ENCODE results near the gene VAPB.
A peak's percentile ranks its signal among the peaks of the same experiment; 100 is the strongest.

Gene VAPB

DNA sequence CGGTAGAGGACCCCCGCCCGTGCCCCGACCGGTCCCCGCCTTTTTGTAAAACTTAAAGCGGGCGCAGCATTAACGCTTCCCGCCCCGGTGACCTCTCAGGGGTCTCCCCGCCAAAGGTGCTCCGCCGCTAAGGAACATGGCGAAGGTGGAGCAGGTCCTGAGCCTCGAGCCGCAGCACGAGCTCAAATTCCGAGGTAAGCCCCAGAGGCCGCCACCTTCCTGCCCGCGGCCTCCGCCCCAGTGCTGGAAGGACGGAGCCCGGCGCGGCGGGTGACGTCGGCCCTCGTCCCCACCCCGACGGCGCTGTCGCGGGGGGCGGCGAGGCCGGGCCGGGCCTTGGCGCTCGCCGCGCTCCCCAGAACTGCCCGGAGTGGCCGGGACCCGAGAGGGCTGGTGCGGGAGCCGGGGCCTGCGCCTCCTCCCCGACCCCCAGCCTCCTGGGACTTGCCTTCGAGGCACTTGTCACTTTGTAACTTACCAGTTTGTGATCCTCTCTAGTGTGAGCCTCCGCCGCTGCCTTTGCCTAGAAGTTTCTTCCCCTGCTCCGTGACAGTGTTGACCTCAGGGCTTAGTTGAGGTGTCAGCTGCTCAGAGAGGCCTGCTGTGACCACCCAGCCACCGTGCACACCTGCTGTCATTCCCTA, 417 bp downstream of the VAPB start:
- peak overlapping the region; percentile 92 for H3K4me3 ChIP-seq (ENCODE audit: low read depth, low read length)
- DNase-seq (ENCODE audit: low read depth), result peak; percentile 70
- TF ChIP-seq, protein P1, sequence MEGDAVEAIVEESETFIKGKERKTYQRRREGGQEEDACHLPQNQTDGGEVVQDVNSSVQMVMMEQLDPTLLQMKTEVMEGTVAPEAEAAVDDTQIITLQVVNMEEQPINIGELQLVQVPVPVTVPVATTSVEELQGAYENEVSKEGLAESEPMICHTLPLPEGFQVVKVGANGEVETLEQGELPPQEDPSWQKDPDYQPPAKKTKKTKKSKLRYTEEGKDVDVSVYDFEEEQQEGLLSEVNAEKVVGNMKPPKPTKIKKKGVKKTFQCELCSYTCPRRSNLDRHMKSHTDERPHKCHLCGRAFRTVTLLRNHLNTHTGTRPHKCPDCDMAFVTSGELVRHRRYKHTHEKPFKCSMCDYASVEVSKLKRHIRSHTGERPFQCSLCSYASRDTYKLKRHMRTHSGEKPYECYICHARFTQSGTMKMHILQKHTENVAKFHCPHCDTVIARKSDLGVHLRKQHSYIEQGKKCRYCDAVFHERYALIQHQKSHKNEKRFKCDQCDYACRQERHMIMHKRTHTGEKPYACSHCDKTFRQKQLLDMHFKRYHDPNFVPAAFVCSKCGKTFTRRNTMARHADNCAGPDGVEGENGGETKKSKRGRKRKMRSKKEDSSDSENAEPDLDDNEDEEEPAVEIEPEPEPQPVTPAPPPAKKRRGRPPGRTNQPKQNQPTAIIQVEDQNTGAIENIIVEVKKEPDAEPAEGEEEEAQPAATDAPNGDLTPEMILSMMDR (IDR thresholded peaks at IDR 0.05; ENCODE audit: insufficient read depth, low read depth, low read length, missing control alignments), result no peak

DNA sequence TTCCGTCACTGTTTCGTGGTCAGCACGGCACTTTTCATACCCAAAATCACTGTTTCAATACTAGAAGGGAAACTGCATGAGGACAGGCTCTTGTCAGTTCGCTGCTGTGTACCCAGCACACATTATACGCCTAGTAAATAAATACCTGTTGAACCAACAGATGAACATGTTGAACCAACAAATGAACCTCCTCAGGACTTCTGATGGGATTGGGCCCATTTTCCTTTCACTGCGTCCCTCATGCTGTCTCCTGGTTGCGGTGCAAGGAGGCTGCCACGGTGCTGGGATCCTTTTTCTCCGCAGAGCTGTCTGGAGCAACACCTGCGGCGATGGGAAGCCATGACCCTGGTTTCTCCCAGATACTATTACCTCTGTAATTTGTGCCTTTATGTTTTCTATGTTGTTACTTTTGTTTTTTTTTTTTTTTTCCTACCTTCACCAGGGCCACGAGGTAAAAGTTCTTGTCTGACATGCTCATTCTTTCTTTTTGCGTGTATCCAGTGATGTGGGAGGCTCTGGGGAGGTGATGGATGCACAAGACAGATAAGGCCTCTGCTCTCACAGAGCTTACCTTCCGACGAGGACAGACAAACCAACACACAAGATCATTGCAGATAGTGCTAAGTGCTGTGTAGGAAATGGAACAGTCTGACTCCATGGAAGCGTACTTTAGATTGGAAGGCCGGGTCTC, 1.1 kb downstream of the VAPB start:
- H3K4me3 ChIP-seq (ENCODE audit: low read depth, low read length), result peak overlapping the region; percentile 92
- TF ChIP-seq, protein P1 (IDR thresholded peaks at IDR 0.05; ENCODE audit: insufficient read depth, low read depth, low read length, missing control alignments), result no peak
- DNase-seq (ENCODE audit: low read depth), result no peak

DNA sequence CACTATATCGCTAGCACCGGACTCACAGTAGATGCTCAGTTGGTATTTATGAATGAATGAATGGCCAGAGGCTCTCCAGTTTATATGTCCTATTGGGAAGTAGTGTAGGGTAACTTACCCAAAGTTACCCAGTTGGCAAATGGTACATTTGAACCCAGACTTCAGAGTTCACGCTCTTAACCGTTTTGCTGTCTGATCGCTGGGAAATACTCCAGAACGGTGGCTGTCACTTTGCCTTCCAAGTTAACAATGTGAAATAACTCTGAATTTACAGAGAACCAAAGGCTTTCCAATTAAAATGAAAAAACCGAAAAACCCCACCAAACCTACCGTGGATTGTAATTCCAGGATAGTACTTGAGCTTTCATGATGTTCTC, 1.6 kb downstream of the VAPB start:
- no peak for DNase-seq (ENCODE audit: low read depth)
- H3K4me3 ChIP-seq (ENCODE audit: low read depth, low read length), result peak overlapping the region; percentile 92
- TF ChIP-seq, protein P1 (IDR thresholded peaks at IDR 0.05; ENCODE audit: insufficient read depth, low read depth, low read length, missing control alignments), result no peak

DNA sequence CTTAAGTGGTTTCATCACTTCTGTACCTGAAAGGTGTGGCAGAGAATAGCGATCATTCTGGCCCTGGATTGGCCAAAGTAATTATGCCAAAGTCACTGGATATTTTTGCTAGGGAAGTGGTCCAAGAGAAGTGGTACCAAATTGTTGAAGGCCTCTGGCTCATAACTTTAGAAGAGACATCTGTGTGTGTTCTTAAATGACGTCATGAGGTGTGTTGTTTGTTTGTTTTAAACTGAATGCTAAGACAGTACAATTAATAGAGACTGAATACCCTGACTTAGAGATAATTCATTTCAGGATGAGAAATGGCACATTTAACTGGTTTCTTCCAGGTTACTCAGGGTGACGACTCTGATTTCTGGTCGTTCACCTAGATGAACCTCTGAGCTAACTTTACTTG, 3.3 kb downstream of the VAPB start:
- DNase-seq (ENCODE audit: low read depth), result no peak
- H3K4me3 ChIP-seq (ENCODE audit: low read depth, low read length), result no peak overlapping the region
- TF ChIP-seq, protein P1 (IDR thresholded peaks at IDR 0.05; ENCODE audit: insufficient read depth, low read depth, low read length, missing control alignments), result no peak

DNA sequence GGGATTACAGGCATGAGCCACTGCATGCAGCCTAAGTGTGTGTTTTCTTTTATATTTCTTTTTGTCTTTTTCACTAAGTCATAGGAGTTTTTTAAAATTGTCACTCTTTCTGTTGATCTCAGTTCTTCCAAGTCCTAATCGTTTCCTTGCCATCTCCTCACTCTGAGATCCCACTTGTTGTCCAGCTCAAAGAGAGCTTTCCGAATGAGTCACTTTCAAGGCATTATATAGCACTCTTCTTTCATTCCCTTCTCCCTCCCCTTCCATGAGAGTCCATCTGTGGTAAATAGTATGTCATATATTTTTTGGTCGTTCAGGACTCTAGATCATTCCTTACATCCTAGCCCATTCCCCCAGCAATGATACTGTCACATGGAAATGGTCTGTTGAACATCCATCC, 4.3 kb downstream of the VAPB start:
- no peak overlapping the region for H3K4me3 ChIP-seq (ENCODE audit: low read depth, low read length)
- TF ChIP-seq, protein P1 (IDR thresholded peaks at IDR 0.05; ENCODE audit: insufficient read depth, low read depth, low read length, missing control alignments), result no peak
- DNase-seq (ENCODE audit: low read depth), result no peak

DNA sequence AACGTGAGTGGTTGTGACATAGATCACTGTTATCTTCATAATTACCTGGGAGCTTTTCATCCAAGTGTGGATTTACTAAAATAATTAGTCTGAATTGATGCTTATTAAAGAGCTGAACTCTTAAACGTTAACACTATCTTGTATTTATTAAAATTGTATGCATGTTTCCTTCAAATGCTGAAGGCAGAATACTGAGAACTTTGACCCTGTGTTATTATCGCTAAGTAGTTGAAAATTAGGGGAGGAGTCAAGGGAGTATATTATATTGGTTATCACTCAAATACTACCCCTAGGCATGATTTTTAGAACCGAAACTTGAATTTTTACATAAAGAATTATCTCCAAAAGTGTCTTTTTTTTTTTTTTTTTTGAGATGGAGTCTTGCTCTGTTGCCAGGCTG, 5.8 kb downstream of the VAPB start:
- H3K4me3 ChIP-seq (ENCODE audit: low read depth, low read length), result no peak overlapping the region
- no peak for DNase-seq (ENCODE audit: low read depth)
- TF ChIP-seq, protein P1 (IDR thresholded peaks at IDR 0.05; ENCODE audit: insufficient read depth, low read depth, low read length, missing control alignments), result no peak
